ENCODE results near the gene MYO5A.
"Not testable (repeated sequence)": the region's sequence is repeated elsewhere in the genome, so short reads cannot be mapped to it uniquely, and the experiment has no call there.

MYO5A gene

DNA sequence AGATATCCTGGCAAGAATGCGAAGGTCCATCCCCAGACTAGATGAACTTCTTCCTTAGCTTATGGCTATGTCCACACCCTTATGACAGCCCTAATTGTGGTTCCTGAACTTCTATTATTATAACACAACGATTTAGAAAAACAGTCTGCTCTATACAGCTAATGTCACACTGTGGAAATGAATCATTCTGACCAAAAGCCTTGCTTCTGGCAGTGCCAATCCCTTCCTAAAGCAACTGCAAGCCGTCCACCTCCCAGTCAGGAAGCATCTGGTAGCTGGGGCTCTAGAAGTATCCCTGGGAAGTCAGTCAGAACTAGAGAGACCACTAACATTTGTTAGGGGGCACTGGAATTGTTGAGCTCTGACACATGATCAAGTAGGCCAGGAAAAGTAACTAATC is 45.0 kb downstream of the MYO5A start:
- Mint-ChIP-seq H3K4me3 (no peak overlapping the region), H3K36me3 (ENCODE audit: low read depth) (peaks cover 11% of the 10 kb centered on the region), H3K27ac (no peak overlapping the region), H3K9me3 (no peaks in the 10 kb centered on the region), H3K27me3 (ENCODE audit: low read depth) (no peaks in the 10 kb centered on the region), H3K4me1 (ENCODE audit: low read depth) (peaks cover 55% of the 10 kb centered on the region)

DNA sequence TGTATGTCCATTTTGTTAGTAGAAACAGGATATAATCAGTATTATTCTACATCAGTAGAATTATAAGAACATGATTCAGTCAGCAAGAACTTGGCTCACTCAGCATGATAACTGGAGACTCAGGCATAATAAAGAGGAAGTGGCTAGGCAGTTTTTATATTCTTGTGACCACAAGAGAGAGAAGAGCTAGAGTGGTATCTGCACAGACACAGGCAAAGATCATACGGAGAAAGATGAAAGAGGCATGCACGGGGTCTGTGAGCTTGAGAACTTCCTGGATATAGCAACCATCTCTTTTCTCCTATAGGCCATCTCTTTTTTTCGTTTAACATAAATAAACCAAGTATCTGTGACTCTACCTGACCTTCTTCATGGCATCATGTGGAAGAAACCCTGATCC is 46.8 kb downstream of the MYO5A start:
- Mint-ChIP-seq H3K27me3 (ENCODE audit: low read depth) (no peaks in the 10 kb centered on the region), H3K9me3 (peaks cover 7% of the 10 kb centered on the region), H3K4me3 (peak overlapping the region; percentile 46), H3K27ac (peak overlapping the region; percentile 84), H3K36me3 (ENCODE audit: low read depth) (peaks cover 11% of the 10 kb centered on the region), H3K4me1 (ENCODE audit: low read depth) (peaks cover 50% of the 10 kb centered on the region)

DNA sequence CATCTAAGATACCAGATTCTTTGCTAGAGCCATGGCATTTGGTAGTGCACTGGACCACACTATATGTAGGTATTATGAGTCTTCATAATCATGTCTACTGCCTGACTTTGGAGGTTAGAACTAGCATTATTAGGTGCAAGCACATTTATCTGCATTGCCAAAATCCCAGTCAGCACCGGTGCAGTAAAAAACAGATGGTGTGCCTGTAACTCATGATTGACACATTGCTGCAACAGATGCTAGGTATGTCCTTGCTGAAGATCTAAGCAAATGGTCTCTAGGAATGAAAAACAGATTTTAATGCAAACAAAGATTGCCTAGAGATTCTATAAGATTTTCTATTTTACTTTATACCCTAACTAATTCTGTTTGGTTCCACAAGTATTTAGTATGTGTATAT is 47.7 kb downstream of the MYO5A start:
- H3K27ac Mint-ChIP-seq, result peak overlapping the region; percentile 84
- H3K4me1 Mint-ChIP-seq (ENCODE audit: low read depth), result peaks cover 44% of the 10 kb centered on the region
- peaks cover 9% of the 10 kb centered on the region for H3K9me3 Mint-ChIP-seq
- H3K36me3 Mint-ChIP-seq (ENCODE audit: low read depth), result peaks cover 11% of the 10 kb centered on the region
- H3K4me3 Mint-ChIP-seq, result no peak overlapping the region
- no peaks in the 10 kb centered on the region for H3K27me3 Mint-ChIP-seq (ENCODE audit: low read depth)

DNA sequence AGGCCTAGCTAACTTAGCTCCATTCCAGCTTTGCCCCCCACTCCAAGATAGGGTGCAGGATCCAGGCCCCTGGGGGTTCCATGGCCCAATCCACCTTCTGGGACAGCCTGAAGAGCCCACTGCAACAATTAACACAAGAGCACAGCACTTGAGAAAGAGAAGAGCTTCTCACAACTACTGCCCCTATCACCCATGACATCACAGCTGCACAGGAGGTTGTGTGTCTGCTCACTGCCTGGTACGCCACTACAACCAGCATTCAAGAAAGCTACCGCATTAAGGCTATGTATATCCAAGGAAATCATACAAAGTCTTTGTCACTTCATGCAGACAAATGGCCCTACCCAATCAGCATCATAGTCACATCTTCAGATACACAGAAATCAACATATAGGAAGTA is 62.0 kb downstream of the MYO5A start:
- Mint-ChIP-seq H3K9me3 (no peaks in the 10 kb centered on the region), H3K27me3 (ENCODE audit: low read depth) (no peaks in the 10 kb centered on the region), H3K4me3 (no peak overlapping the region), H3K36me3 (ENCODE audit: low read depth) (peaks cover 2% of the 10 kb centered on the region), H3K27ac (peak overlapping the region; percentile 28), H3K4me1 (ENCODE audit: low read depth) (peaks cover 32% of the 10 kb centered on the region)

DNA sequence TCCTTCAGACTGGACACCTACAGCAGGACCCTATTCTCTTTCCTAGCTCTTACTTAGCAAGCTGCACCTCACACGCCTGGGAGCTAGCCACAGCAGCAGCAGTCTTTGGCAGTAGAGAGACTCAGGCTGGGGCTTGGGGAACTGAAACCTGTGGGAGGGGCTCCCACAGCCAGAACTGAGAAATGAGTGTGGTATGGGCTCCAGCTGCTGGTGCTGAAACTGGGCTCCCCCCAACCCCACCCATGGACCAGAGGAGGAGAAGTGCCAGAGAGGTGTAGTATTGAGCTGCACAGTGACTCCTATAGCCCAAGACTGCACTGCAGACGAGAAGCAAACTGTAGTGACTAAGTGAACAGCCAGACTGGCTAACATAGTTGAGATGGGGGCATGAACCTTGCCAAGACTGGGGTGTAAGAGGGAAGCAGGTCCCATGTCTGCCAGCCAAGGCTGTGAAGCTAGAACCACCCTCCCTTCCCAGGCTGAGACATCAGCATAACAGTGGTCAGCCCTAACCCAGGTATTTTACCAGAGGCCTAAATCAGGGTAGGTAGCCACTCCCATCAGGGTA is 62.5 kb downstream of the MYO5A start:
- peak overlapping the region; percentile 53 for H3K27ac Mint-ChIP-seq
- H3K4me1 Mint-ChIP-seq (ENCODE audit: low read depth), result peaks cover 32% of the 10 kb centered on the region

DNA sequence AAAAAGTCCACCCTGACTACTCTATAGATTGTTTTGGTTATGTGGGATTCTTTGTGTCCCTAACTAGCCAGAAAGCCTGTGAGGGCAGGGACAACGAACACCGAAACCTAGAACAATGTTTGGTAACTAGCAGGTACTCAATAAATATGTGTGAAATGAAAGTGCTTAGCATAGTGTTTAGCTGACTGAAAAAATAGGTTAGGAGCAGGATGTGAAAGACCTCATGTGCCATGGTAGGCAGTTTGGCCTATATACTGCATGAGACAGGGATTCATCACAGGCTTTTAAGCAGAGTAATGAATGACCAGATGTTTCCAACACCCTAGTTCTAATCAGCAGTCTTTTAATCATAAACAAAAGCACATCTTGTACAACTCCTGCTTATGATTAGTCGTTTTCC is 64.2 kb downstream of the MYO5A start:
- H3K27ac Mint-ChIP-seq, result peak overlapping the region; percentile 91
- H3K9me3 Mint-ChIP-seq, result no peaks in the 10 kb centered on the region
- H3K27me3 Mint-ChIP-seq (ENCODE audit: low read depth), result no peaks in the 10 kb centered on the region
- peaks cover 2% of the 10 kb centered on the region for H3K36me3 Mint-ChIP-seq (ENCODE audit: low read depth)
- H3K4me1 Mint-ChIP-seq (ENCODE audit: low read depth), result peaks cover 32% of the 10 kb centered on the region
- H3K4me3 Mint-ChIP-seq, result peak overlapping the region; percentile 67

More for the DNA sequence above, 62.5 kb downstream of the MYO5A start:
- H3K4me3 Mint-ChIP-seq, result no peak overlapping the region
- no peaks in the 10 kb centered on the region for H3K9me3 Mint-ChIP-seq
- H3K36me3 Mint-ChIP-seq (ENCODE audit: low read depth), result peaks cover 2% of the 10 kb centered on the region
- H3K27me3 Mint-ChIP-seq (ENCODE audit: low read depth), result no peaks in the 10 kb centered on the region

DNA sequence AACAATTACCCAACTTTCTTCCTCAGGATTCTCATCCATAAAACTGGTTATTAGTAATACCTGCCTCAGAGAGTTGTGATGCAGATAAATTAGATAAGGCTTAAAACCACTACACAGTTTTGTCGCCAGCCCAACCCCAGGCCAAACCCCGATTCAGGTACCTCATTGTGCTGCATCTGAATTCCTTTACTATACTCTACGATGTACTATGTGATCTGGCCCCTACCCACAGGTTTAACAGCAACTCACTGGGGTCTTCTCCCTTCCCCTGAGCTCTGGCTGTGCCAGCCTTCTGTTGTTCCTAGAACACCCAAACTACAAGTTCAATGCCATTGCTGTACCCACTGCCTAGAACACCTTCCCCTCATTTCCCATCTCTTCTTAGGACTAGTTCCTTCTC is 64.6 kb downstream of the MYO5A start:
- peak overlapping the region; percentile 67 for H3K4me3 Mint-ChIP-seq
- peaks cover 5% of the 10 kb centered on the region for H3K36me3 Mint-ChIP-seq (ENCODE audit: low read depth)
- no peaks in the 10 kb centered on the region for H3K27me3 Mint-ChIP-seq (ENCODE audit: low read depth)
- H3K4me1 Mint-ChIP-seq (ENCODE audit: low read depth), result peaks cover 32% of the 10 kb centered on the region
- no peaks in the 10 kb centered on the region for H3K9me3 Mint-ChIP-seq
- H3K27ac Mint-ChIP-seq, result peak overlapping the region; percentile 91

DNA sequence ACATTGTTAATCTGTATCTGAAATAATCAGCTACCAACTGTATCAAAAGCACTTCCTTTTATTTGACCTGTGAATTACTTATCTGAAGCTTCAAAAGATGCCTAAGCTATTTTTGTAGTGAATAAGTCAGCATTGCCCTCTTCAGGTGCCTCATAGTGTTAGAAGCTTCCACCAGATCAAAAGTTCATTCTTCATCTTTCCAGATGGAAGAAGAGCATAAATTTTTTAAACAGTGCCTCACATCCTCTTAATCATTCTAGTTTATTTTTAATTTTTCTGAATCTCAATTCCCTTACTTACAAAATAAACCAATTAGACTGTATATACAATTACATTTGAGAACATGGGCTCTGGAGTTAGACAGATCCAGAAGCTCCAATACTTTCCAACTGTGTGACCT is 65.0 kb downstream of the MYO5A start:
- H3K27ac Mint-ChIP-seq, result peak overlapping the region; percentile 91
- H3K4me3 Mint-ChIP-seq, result no peak overlapping the region
- no peaks in the 10 kb centered on the region for H3K27me3 Mint-ChIP-seq (ENCODE audit: low read depth)
- H3K9me3 Mint-ChIP-seq, result no peaks in the 10 kb centered on the region
- peaks cover 32% of the 10 kb centered on the region for H3K4me1 Mint-ChIP-seq (ENCODE audit: low read depth)
- peaks cover 6% of the 10 kb centered on the region for H3K36me3 Mint-ChIP-seq (ENCODE audit: low read depth)

DNA sequence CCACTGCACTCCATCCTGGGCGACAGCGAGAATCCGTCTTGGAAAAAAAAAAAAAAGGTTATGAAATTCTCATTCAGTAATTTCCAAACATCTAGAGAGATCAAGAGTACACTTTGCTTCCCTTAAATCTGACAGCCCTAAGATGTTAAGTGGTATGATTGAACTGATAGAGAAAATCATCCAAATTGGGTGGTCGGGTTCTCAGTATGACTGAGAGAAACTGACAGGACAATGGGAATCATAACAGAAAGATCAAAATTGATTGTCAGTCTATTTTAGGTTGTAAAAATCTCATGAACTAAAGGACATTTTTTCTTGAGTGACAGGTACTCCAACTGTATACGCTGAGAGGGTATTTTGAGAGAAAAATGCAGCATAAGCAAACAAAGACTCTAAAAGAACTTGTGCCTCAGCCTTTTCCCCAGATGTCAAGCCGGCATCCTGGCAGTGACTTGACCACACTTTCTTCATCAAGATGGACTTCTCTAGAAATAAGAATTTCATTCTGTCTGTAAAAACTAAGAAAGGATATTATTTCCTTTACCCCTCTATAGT is 65.8 kb downstream of the MYO5A start:
- H3K36me3 Mint-ChIP-seq (ENCODE audit: low read depth), result peaks cover 6% of the 10 kb centered on the region
- peaks cover 32% of the 10 kb centered on the region for H3K4me1 Mint-ChIP-seq (ENCODE audit: low read depth)
- H3K4me3 Mint-ChIP-seq, result no peak overlapping the region
- H3K9me3 Mint-ChIP-seq, result no peaks in the 10 kb centered on the region
- no peaks in the 10 kb centered on the region for H3K27me3 Mint-ChIP-seq (ENCODE audit: low read depth)
- no peak overlapping the region for H3K27ac Mint-ChIP-seq

DNA sequence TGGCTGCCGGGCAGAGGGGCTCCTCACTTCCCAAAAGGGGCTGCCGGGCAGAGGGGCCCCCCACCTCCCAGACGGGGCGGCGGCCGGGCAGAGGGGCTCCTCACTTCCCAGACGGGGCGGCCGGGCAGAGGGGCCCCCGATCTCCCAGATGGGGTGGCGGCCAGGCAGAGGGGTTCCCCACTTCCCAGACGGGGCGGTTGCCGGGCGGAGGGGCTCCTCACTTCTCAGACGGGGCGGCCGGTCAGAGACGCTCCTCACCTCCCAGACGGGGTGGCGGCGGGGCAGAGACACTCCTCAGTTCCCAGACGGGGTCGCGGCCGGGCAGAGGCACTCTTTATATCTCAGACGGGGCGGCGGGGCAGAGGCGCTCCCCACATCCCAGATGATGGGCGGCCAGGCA is 69.0 kb downstream of the MYO5A start:
- H3K27ac Mint-ChIP-seq; H3K27me3 Mint-ChIP-seq (ENCODE audit: low read depth); H3K4me3 Mint-ChIP-seq: not testable (repeated sequence)
- peaks cover 11% of the 10 kb centered on the region for H3K36me3 Mint-ChIP-seq (ENCODE audit: low read depth)
- H3K9me3 Mint-ChIP-seq, result peaks cover 14% of the 10 kb centered on the region
- peaks cover 15% of the 10 kb centered on the region for H3K4me1 Mint-ChIP-seq (ENCODE audit: low read depth)

DNA sequence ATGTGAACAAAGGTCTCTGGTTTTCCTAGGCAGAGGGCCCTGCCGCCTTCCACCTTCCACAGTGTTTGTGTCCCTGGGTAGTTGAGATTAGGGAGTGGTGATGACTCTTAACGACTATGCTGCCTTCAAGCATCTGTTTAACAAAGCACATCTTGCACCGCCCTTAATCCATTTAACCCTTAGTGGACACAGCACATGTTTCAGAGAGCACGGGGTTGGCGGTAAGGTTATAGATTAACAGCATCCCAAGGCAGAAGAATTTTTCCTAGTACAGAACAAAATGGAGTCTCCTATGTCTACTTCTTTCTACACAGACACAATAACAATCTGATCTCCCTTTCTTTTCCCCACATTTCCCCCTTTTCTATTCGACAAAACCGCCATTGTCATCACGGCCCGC is 69.4 kb downstream of the MYO5A start:
- H3K36me3 Mint-ChIP-seq (ENCODE audit: low read depth), result peaks cover 15% of the 10 kb centered on the region
- H3K4me3 Mint-ChIP-seq, H3K27ac Mint-ChIP-seq: not testable (repeated sequence)

DNA sequence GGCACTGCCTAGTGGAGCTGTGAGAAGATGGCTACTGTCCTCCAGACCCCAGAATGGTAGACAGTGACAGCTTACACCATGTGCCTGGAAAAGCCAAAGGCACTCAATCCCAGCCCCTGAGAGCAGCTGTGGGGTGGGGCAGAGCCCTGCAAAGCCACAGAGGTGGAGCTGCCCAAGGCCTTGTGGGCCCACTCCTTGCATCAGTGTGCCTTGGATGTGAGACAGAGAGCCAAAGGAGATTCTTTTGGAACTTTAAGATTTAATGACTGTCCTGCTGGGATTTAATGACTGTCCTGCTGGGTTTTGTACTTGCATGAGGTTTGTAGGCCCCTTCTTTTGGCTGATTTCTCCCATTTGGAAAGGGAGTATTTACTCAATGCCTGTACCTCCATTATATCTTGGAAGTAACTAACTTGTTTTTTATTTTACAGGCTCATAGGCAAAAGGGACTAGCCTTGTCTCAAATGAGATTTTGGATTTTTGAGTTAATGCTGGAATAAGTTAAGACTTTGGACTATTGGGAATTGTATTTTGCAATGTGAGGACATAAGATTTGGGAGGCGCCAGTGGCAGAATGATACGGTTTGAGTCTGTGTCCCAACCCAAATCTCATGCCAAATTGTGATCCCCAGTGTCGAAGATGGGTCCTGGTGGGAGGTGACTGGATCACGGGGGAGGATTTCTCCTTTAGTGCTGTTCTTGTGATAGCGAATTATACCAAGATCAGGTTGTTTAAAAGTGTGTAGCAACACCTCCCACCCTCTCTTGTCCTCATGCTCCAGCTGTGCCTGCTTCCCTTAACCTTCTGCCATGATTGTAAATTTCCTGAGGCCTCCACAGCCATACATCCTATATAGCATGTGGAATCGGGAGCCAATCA is 80.4 kb downstream of the MYO5A start:
- no peak overlapping the region for H3K4me3 Mint-ChIP-seq
- H3K9me3 Mint-ChIP-seq, result peaks cover 7% of the 10 kb centered on the region
- no peaks in the 10 kb centered on the region for H3K27me3 Mint-ChIP-seq (ENCODE audit: low read depth)
- peaks cover 5% of the 10 kb centered on the region for H3K36me3 Mint-ChIP-seq (ENCODE audit: low read depth)
- H3K4me1 Mint-ChIP-seq (ENCODE audit: low read depth), result no peaks in the 10 kb centered on the region
- H3K27ac Mint-ChIP-seq, result no peak overlapping the region

More for the DNA sequence above, 69.4 kb downstream of the MYO5A start:
- Mint-ChIP-seq H3K4me1 (ENCODE audit: low read depth) (peaks cover 12% of the 10 kb centered on the region), H3K9me3 (peaks cover 18% of the 10 kb centered on the region)
- H3K27me3 Mint-ChIP-seq (ENCODE audit: low read depth), result not testable (repeated sequence)

DNA sequence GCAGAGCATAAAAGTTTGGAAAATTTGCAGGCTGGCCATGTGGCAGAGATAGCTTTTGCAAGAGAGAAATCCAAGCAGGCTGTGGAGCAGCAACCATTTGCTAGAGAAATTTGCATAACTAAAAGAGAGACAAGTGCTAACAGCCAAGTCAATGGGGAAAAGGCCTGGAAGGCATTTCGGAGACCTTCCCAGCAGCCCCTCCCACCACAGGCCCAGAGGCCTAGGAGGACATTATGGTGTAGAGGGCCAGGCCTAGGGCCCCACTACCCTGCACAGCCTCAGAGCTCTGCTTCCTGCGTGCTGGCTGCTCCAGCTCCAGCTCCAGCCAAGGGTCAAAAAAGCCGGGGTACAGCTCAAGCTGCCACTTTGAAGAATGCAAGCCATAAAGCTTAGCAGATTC is 82.7 kb downstream of the MYO5A start:
- Mint-ChIP-seq H3K27me3 (ENCODE audit: low read depth) (no peaks in the 10 kb centered on the region), H3K27ac (no peak overlapping the region), H3K4me1 (ENCODE audit: low read depth) (peaks cover 2% of the 10 kb centered on the region), H3K9me3 (no peaks in the 10 kb centered on the region), H3K4me3 (no peak overlapping the region), H3K36me3 (ENCODE audit: low read depth) (peaks cover 1% of the 10 kb centered on the region)

DNA sequence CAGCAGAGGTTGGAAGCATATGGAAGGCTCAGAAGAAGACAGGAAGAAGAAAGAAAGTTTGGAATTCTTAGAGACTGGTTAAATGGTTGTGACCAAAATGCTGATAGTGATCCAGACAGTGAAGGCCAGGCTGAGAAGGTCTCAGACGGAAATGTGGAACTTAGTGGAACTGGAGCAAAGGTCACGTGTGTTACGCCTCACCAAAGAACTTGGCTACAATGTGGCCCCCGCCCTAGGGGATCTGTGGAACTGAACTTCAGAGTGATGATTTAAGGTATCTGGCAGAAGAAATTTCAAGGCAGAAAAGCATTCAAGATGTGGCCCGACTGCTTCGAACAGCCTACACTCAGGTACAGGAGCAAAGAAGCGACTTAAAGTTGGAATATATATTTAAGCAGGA is 83.1 kb downstream of the MYO5A start:
- Mint-ChIP-seq H3K9me3 (no peaks in the 10 kb centered on the region), H3K27ac (no peak overlapping the region), H3K27me3 (ENCODE audit: low read depth) (no peaks in the 10 kb centered on the region), H3K4me3 (no peak overlapping the region), H3K36me3 (ENCODE audit: low read depth) (no peaks in the 10 kb centered on the region), H3K4me1 (ENCODE audit: low read depth) (peaks cover 2% of the 10 kb centered on the region)

DNA sequence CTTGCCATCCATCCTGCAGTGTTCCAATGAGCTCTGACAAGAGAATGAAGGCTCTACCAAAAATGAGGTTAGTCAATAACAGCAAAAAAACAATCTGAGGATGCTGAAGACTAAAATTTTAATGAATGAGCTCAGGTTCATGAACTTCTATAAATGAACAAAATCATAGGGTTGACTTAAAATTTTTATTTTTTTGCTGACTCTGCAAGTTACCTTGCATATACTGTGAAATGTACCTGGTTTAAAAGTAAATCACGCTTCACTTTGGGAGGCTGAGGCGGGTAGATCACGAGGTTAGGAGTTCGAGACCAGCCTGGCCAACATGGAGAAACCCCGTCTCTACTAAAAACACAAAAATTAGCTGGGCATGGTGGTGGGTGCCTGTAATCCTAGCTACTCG is 85.5 kb downstream of the MYO5A start:
- not testable (repeated sequence) for H3K27me3 Mint-ChIP-seq (ENCODE audit: low read depth); H3K27ac Mint-ChIP-seq; H3K9me3 Mint-ChIP-seq; H3K4me1 Mint-ChIP-seq (ENCODE audit: low read depth); H3K36me3 Mint-ChIP-seq (ENCODE audit: low read depth); H3K4me3 Mint-ChIP-seq

Measured in T-helper 1 cell treated with Interleukin-12 subunit alpha and Interleukin-12 subunit beta and Interleukin-4 antibody, amounts not matched to agents 30 μg/mL and 1 μg/mL, for 36 hours (primary cell).